22Rv1 (cell line): ENCODE measurements around the gene SPATA12.

Experiments
- CTCF ChIP-seq: fragments of 450-650 bp; IDR thresholded peaks from 2 replicates; pipeline ENCODE4 v1.5.1; 2017; ENCODE audit warnings: mild to moderate bottlenecking
- ZFX ChIP-seq: fragments of 450-650 bp; IDR thresholded peaks from 2 replicates; pipeline ENCODE4 v1.6.1; 2017; ENCODE audit warnings: antibody characterized with exemption, borderline replicate concordance

- TF ChIP-seq CTCF (no peak), ZFX (no peak)
Measured at GRCh38 chr3:57060089-57060821, at the start of gene SPATA12.
